Measurements from ENCODE around the gene WDR18. TPM values are rescaled to one million over a fixed set of nuclear protein-coding genes. Genes with fewer than 3 reads are reported as not detected.

Gene WDR18
- total and polyA plus RNA-seq, 2 of the 4 experiments (the other 2 are of a cell fraction), result 37.1 to 56.9 TPM

- Histone ChIP-seq H2BK5ac (ENCODE audit: low read depth, low read length, poor library complexity, severe bottlenecking) (peak overlapping the region; percentile 71), H2BK120ac (ENCODE audit: low read depth, low read length) (peak overlapping the region; percentile 89), H3K36me3 (ENCODE audit: control insufficient read depth, insufficient read depth, low read length) (peaks cover 5% of the 10 kb centered on the region; the same call in 1 of the 2 replicates), H3K27me3 (ENCODE audit: control insufficient read depth, insufficient read depth, low read length) (no peaks in the 10 kb centered on the region), H4K20me1 (ENCODE audit: insufficient read depth, low read length) (peaks cover 39% of the 10 kb centered on the region), H3K56ac (ENCODE audit: extremely low read depth, insufficient read depth, low read length) (no peak overlapping the region), H4K91ac (ENCODE audit: insufficient read depth, low read depth, low read length) (peak overlapping the region; percentile 87), H3K14ac (replicated peaks; ENCODE audit: low read depth, low read length) (peak overlapping the region; percentile 44; the same call in 1 of the 2 replicates), H3K79me1 (ENCODE audit: low read depth in 1 of 2, low read length in 2 of 2) (peaks cover 37 to 75% of the 10 kb centered on the region in 2 experiments), H3K9me3 (ENCODE audit: control insufficient read depth, insufficient read depth, low read length) (no peaks in the 10 kb centered on the region), H3K4me3 (ENCODE audit: insufficient read depth, low read depth, low read length) (no peak overlapping the region), H4K8ac (ENCODE audit: low read depth in 2 of 2, low read length in 2 of 2) (peak overlapping the region in 1 of 2 experiments; percentile 85; a peak in 1 of 4 replicates), H2BK20ac (ENCODE audit: low read depth, low read length) (0 out of 2 replicates have a peak overlapping the region, but pooled peaks have one; percentile 45), H3K18ac (ENCODE audit: low read depth, low read length) (peak overlapping the region; percentile 42; the same call in 1 of the 2 replicates), H2AFZ (replicated peaks; ENCODE audit: low read length, poor library complexity) (peak overlapping the region; percentile 51), H3K4ac (ENCODE audit: low read depth, low read length) (peak overlapping the region; percentile 89), H3K27ac (ENCODE audit: insufficient read depth, low read length) (peak overlapping the region; percentile 65), H2BK15ac (ENCODE audit: low read depth, low read length) (no peak overlapping the region), H3K23ac (ENCODE audit: low read depth, low read length) (peak overlapping the region; percentile 27; the same call in 1 of the 2 replicates), H3K4me2 (ENCODE audit: low read depth, low read length) (0 out of 2 replicates have a peak overlapping the region, but pooled peaks have one; percentile 29), H2AK9ac (replicated peaks; ENCODE audit: low read depth, low read length, poor library complexity) (peak overlapping the region; percentile 55), H4K5ac (ENCODE audit: low read depth, low read length) (peak overlapping the region; percentile 82), H3K9ac (ENCODE audit: low read depth, low read length) (no peak overlapping the region), H3K4me1 (ENCODE audit: control insufficient read depth, insufficient read depth, low read length) (peaks cover 36% of the 10 kb centered on the region), H2AK5ac (ENCODE audit: low read depth, low read length) (peak overlapping the region; percentile 93), H3K9me1 (ENCODE audit: insufficient read depth, low read length) (peaks cover 8% of the 10 kb centered on the region)
- dilution Hi-C loops (cut with HindIII; ENCODE audit: low sequenced_read_pairs, unreplicated experiment), result no loop called here
- WGBS, 2 experiments (ENCODE audit: extremely low coverage in 2 of 2, insufficient read length in 1 of 2), result 41% methylated on average over 14 of the region's 33 CpGs; no CpG with 5 or more reads in 1 of the 2 experiments
- no TSS peak for BruUV-seq (replicated peaks)
- intact Hi-C loops (cut with micrococcal nuclease), result no loop called here
- CTCF ChIA-PET, result no interaction called here
- no peak for TF ChIP-seq BHLHE40 (IDR thresholded peaks at IDR 0.05; ENCODE audit: low read depth, low read length)
- no peak for TF ChIP-seq FOS (IDR thresholded peaks at IDR 0.05; ENCODE audit: low read depth, low read length)
- TF ChIP-seq, protein P1, sequence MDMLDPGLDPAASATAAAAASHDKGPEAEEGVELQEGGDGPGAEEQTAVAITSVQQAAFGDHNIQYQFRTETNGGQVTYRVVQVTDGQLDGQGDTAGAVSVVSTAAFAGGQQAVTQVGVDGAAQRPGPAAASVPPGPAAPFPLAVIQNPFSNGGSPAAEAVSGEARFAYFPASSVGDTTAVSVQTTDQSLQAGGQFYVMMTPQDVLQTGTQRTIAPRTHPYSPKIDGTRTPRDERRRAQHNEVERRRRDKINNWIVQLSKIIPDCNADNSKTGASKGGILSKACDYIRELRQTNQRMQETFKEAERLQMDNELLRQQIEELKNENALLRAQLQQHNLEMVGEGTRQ (IDR thresholded peaks at IDR 0.05; ENCODE audit: low read depth, low read length), result no peak
- TF ChIP-seq, protein P2, sequence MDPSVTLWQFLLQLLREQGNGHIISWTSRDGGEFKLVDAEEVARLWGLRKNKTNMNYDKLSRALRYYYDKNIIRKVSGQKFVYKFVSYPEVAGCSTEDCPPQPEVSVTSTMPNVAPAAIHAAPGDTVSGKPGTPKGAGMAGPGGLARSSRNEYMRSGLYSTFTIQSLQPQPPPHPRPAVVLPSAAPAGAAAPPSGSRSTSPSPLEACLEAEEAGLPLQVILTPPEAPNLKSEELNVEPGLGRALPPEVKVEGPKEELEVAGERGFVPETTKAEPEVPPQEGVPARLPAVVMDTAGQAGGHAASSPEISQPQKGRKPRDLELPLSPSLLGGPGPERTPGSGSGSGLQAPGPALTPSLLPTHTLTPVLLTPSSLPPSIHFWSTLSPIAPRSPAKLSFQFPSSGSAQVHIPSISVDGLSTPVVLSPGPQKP (IDR thresholded peaks at IDR 0.05; ENCODE audit: borderline replicate concordance, low read depth, low read length), result no peak
- TF ChIP-seq MXI1 (IDR thresholded peaks at IDR 0.05; ENCODE audit: borderline replicate concordance, low read depth, low read length), result no peak
- TF ChIP-seq RFX5 (IDR thresholded peaks at IDR 0.05; ENCODE audit: low read depth, low read length), result no peak
- TF ChIP-seq, protein P3, sequence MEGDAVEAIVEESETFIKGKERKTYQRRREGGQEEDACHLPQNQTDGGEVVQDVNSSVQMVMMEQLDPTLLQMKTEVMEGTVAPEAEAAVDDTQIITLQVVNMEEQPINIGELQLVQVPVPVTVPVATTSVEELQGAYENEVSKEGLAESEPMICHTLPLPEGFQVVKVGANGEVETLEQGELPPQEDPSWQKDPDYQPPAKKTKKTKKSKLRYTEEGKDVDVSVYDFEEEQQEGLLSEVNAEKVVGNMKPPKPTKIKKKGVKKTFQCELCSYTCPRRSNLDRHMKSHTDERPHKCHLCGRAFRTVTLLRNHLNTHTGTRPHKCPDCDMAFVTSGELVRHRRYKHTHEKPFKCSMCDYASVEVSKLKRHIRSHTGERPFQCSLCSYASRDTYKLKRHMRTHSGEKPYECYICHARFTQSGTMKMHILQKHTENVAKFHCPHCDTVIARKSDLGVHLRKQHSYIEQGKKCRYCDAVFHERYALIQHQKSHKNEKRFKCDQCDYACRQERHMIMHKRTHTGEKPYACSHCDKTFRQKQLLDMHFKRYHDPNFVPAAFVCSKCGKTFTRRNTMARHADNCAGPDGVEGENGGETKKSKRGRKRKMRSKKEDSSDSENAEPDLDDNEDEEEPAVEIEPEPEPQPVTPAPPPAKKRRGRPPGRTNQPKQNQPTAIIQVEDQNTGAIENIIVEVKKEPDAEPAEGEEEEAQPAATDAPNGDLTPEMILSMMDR (conservative IDR thresholded peaks at IDR 0.05; ENCODE audit: low read depth, low read length), result no peak
- no peak for TF ChIP-seq RCOR1 (IDR thresholded peaks at IDR 0.05; ENCODE audit: insufficient replicate concordance, low read length)
- TF ChIP-seq SMC3 (IDR thresholded peaks at IDR 0.05; ENCODE audit: low read depth, low read length), result no peak
- ATAC-seq (ENCODE audit: low read depth) (peak; percentile 5; the same call in 1 of the 2 replicates), DNase-seq (no peak)
- POLR2A ChIA-PET (ENCODE audit: unreplicated experiment), result no interaction called here
- in situ Hi-C loops (cut with MboI; ENCODE audit: low sequenced_read_pairs), result no loop called here
Observed at GRCh38 chr19:953445-954271, 30.5 kb upstream of the WDR18 start.
